ENCODE data around the gene METTL25B. TPM values are rescaled to one million over a fixed set of nuclear protein-coding genes. Genes with fewer than 3 reads are reported as not detected.

The METTL25B gene
- total and polyA plus RNA-seq, 2 of the 13 experiments (the other 11 are each of a cell fraction or from before 2014, with no cell fraction given), result 11.9 to 24.0 TPM

DNA sequence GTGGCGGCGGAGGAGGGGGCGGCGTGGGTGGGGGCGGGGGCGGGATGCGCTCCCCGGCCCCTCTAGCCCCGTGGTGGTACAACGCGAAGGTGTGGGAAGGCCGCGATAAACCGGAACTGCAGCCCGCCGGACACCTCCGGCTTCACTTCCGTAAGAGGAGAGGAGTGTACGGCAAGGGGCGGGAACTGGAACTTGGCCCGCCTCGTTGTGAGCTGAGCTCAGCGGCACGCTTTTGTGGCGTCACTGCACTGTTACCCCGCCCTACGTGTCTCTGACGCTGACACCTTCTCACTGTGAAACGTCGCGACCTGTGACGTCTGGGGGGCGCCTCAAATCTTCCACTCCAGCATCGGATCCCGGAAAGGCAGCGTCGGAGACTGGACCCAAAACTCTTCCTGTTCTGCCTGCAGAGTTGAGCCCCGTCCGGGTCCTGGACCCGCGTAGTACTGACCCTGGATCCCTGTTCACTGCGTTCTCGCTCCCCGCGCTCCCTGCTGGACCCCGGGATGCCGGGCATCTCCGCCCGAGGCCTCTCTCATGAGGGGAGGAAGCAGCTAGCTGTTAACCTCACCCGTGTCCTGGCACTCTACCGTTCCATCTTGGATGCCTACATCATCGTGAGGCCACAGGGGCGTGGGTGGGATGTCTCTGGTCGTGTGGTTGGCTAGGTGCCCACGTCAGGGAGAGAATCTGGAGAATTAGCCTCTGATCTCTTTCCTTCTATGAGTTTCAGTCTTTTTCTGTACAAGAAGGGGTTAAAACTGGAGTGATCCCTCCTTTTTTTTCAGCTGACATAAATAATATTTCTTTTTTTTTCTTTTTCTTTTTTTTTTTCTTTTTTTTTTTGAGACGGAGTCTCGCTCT lies 562 bp downstream of the METTL25B start, which contains the start of gene ISG20L2 (continued):
- TF ChIP-seq NCOA5 (CRISPR knock-in tag; IDR thresholded peaks at IDR 0.05) (no peak), KLF6 (CRISPR knock-in tag; IDR thresholded peaks at IDR 0.05) (no peak), BCL6 (CRISPR knock-in tag; IDR thresholded peaks at IDR 0.05) (no peak), ZNF143 (CRISPR knock-in tag; IDR thresholded peaks at IDR 0.05) (peak; percentile 75), RARG (CRISPR knock-in tag; IDR thresholded peaks at IDR 0.05; ENCODE audit: low read depth) (no peak), MEIS2 (CRISPR knock-in tag; IDR thresholded peaks at IDR 0.05) (0 out of 2 replicates have a peak, but pooled peaks have one; percentile 44), NONO (IDR thresholded peaks at IDR 0.05) (no peak), NONO (CRISPR knock-in tag; conservative IDR thresholded peaks at IDR 0.05) (peak; percentile 31; the same call in 1 of the 2 replicates), ZNF33B (CRISPR knock-in tag; IDR thresholded peaks at IDR 0.05) (no peak), SKI (IDR thresholded peaks at IDR 0.05; ENCODE audit: partially characterized antibody) (no peak), ZNF891 (CRISPR knock-in tag; IDR thresholded peaks at IDR 0.05) (peak; percentile 79), ZBTB21 (CRISPR knock-in tag; IDR thresholded peaks at IDR 0.05) (peak; percentile 100), ZNF781 (CRISPR knock-in tag; IDR thresholded peaks at IDR 0.05; ENCODE audit: borderline replicate concordance, not compliant biosample characterization) (no peak), ZNF232 (CRISPR knock-in tag; IDR thresholded peaks at IDR 0.05; ENCODE audit: borderline replicate concordance) (peak; percentile 21; the same call in 1 of the 2 replicates)
- TF ChIP-seq, protein P1, sequence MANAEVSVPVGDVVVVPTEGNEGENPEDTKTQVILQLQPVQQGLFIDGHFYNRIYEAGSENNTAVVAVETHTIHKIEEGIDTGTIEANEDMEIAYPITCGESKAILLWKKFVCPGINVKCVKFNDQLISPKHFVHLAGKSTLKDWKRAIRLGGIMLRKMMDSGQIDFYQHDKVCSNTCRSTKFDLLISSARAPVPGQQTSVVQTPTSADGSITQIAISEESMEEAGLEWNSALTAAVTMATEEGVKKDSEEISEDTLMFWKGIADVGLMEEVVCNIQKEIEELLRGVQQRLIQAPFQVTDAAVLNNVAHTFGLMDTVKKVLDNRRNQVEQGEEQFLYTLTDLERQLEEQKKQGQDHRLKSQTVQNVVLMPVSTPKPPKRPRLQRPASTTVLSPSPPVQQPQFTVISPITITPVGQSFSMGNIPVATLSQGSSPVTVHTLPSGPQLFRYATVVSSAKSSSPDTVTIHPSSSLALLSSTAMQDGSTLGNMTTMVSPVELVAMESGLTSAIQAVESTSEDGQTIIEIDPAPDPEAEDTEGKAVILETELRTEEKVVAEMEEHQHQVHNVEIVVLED (CRISPR knock-in tag; IDR thresholded peaks at IDR 0.05; ENCODE audit: borderline replicate concordance), result peak; percentile 96
- TF ChIP-seq, protein P2, sequence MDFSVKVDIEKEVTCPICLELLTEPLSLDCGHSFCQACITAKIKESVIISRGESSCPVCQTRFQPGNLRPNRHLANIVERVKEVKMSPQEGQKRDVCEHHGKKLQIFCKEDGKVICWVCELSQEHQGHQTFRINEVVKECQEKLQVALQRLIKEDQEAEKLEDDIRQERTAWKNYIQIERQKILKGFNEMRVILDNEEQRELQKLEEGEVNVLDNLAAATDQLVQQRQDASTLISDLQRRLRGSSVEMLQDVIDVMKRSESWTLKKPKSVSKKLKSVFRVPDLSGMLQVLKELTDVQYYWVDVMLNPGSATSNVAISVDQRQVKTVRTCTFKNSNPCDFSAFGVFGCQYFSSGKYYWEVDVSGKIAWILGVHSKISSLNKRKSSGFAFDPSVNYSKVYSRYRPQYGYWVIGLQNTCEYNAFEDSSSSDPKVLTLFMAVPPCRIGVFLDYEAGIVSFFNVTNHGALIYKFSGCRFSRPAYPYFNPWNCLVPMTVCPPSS (IDR thresholded peaks at IDR 0.05), result no peak
- TF ChIP-seq, protein P3, sequence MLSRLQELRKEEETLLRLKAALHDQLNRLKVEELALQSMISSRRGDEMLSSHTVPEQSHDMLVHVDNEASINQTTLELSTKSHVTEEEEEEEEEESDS (CRISPR knock-in tag; IDR thresholded peaks at IDR 0.05; ENCODE audit: borderline replicate concordance), result no peak
- TF ChIP-seq, protein P4, sequence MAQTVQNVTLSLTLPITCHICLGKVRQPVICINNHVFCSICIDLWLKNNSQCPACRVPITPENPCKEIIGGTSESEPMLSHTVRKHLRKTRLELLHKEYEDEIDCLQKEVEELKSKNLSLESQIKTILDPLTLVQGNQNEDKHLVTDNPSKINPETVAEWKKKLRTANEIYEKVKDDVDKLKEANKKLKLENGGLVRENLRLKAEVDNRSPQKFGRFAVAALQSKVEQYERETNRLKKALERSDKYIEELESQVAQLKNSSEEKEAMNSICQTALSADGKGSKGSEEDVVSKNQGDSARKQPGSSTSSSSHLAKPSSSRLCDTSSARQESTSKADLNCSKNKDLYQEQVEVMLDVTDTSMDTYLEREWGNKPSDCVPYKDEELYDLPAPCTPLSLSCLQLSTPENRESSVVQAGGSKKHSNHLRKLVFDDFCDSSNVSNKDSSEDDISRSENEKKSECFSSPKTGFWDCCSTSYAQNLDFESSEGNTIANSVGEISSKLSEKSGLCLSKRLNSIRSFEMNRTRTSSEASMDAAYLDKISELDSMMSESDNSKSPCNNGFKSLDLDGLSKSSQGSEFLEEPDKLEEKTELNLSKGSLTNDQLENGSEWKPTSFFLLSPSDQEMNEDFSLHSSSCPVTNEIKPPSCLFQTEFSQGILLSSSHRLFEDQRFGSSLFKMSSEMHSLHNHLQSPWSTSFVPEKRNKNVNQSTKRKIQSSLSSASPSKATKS (CRISPR knock-in tag; IDR thresholded peaks at IDR 0.05), result no peak
- TF ChIP-seq, protein P5, sequence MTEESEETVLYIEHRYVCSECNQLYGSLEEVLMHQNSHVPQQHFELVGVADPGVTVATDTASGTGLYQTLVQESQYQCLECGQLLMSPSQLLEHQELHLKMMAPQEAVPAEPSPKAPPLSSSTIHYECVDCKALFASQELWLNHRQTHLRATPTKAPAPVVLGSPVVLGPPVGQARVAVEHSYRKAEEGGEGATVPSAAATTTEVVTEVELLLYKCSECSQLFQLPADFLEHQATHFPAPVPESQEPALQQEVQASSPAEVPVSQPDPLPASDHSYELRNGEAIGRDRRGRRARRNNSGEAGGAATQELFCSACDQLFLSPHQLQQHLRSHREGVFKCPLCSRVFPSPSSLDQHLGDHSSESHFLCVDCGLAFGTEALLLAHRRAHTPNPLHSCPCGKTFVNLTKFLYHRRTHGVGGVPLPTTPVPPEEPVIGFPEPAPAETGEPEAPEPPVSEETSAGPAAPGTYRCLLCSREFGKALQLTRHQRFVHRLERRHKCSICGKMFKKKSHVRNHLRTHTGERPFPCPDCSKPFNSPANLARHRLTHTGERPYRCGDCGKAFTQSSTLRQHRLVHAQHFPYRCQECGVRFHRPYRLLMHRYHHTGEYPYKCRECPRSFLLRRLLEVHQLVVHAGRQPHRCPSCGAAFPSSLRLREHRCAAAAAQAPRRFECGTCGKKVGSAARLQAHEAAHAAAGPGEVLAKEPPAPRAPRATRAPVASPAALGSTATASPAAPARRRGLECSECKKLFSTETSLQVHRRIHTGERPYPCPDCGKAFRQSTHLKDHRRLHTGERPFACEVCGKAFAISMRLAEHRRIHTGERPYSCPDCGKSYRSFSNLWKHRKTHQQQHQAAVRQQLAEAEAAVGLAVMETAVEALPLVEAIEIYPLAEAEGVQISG (CRISPR knock-in tag; IDR thresholded peaks at IDR 0.05), result peak; percentile 94
- TF ChIP-seq, protein P6, sequence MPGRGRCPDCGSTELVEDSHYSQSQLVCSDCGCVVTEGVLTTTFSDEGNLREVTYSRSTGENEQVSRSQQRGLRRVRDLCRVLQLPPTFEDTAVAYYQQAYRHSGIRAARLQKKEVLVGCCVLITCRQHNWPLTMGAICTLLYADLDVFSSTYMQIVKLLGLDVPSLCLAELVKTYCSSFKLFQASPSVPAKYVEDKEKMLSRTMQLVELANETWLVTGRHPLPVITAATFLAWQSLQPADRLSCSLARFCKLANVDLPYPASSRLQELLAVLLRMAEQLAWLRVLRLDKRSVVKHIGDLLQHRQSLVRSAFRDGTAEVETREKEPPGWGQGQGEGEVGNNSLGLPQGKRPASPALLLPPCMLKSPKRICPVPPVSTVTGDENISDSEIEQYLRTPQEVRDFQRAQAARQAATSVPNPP (CRISPR knock-in tag; IDR thresholded peaks at IDR 0.05), result no peak

Measured in HepG2 (cell line).